Renal pelvis (tissue), 4 donors: Measurements from ENCODE around the gene MSI2. TPM values are rescaled to one million over a fixed set of nuclear protein-coding genes. Genes with fewer than 3 reads are reported as not detected.

Source experiments
- DNase-seq: peaks from one replicate; pipeline ENCODE4 v3.0.0-alpha.2; 2013
- polyA plus RNA-seq, 3 donors: library from polyadenylated mRNA; unstranded; fragments of 120-200 nt; gene quantifications; one replicate each; pipeline ENCODE4 v1.2.1, GENCODE V29; 2013; ENCODE audit not compliant: insufficient read length in 3 of 3

MSI2 gene
- polyA plus RNA-seq, 3 donors = 79.4 to 105 (median 95.5) TPM

- no peak for DNase-seq
Observed at GRCh38 chr17:57313097-57313835, 56.9 kb downstream of the MSI2 start.

DNA sequence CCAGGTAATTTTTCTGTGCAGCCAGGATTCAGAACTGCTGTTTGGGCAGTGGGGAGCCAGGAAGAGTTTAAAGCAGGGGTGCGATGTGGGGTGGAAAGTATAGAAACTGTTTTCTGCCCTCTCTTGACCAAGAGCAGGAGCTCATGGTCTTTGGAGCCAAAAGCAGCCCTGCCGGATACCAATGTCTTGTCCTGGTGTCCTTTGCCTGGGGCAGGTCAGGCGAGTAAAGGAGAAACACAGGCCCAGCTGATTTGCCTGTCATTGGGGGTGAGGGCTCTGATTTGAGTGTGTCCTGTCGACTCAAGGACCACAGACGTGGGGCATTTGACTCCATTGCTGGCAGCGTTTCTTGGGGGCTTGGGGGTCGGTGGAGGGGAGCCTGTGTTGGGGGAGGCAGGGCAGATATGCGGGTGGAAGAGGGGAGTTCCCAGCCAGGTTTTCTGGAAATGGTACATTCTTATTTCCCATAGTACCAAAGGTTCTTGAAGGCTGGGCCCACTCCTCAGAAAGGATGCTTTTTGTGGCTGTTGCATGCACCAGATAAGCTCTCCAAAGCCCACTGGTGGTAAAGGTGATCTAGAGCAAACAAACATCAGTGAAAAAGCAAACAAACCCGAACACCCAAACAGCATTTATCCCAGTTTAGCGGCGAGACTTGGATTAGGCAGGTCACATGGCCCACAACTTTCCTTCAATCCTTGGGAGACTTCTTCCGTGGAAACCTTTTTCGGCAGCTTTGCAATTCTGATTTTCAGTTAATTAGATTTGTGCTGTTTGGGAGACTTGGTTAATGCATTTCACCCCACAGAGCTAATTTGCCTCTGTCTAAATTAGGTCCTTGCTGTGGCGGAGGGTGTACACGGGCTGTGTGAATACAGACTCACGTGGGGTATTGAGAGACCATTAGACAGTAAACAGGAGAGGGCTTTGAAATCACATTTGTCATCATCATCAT lies 59.0 kb downstream of the MSI2 start:
- no peak for DNase-seq

- DNase-seq = no peak
Observed at GRCh38 chr17:57316361-57316760, 60.0 kb downstream of the MSI2 start.

- DNase-seq = no peak
Observed at GRCh38 chr17:57317079-57317478, 60.8 kb downstream of the MSI2 start.

GRCh38 chr17:57318913-57319312 lies 62.6 kb downstream of the MSI2 start:
- no peak for DNase-seq

DNA sequence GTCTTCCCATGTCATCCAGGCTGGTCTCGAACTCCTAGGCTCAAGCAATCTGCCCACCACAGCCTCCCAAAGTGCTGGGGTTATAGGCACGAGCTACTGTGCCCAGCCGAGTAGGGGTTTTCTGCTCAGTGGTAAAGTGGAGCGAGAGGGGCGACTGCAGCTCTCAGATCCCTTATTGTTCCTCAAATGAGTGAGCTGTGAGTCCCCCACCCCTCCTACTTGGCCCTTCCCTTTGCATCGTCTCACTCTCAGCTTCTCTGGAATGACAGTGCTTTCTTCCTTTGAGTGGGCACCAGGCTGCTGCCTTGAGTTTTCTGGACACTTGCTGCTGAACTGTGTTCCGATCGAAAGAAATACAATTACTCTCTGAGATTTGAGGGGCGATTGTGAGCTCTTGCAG lies 63.5 kb downstream of the MSI2 start:
- DNase-seq = no peak

DNA sequence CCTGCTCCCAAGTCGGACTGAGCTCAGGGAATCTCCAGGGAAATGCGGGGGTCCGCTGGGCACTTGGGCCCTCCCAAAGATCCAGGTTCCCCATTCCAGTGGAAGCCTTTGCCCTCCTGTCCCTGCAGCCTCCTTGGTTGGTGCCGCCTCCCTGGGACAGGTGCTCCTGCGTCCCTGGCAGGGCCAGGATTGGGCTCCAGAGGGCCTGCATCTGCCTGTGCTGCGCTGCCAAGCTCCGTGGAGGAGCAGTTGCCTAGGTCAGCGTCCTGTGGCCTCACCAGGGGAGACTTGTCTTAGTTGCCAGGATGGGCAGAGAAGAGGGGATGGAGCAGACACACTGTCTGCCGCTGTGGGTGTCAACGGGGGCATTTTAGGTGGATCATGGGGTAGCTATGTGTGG lies 67.1 kb downstream of the MSI2 start:
- no peak for DNase-seq

DNA sequence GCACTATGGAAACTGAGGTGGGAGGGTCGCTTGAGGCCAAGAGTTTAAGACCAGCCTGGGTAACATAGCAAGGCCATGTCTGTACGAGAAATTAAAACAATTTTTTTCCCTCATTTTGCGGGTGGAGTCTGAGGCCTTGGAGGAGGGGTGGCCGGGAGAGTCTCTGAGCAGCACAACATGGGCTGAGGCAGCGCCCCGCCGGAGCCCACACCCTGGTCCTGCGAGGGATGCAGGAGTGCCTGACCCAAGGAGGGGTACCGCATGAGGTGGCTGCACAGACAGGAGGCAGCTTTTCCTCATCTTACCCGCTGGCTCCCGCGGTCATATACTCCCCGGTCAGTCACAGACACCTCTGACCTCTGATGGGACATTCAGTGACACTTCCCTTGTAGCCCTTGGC lies 67.7 kb downstream of the MSI2 start:
- DNase-seq = no peak

GRCh38 chr17:57324631-57325030 lies 68.3 kb downstream of the MSI2 start:
- DNase-seq = no peak

DNA sequence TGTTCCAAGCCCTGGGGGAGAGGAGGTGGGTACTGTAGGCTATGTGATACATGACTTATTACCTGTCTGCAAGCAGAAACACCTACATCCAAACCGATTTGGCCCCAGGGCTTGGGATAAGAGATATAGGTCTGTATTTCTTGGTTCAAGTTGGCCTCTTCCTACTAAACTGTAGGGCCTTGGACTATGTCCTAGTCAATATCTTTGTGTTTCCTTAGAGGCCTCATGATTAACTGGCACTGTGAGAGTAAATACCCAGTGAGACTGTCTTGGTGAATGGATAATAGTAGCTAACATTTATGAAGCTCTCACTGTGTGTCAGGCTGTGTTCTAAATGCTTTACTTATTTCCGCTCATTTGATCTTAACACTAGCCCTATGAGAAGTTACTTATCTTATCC lies 70.0 kb downstream of the MSI2 start:
- DNase-seq = no peak

DNA sequence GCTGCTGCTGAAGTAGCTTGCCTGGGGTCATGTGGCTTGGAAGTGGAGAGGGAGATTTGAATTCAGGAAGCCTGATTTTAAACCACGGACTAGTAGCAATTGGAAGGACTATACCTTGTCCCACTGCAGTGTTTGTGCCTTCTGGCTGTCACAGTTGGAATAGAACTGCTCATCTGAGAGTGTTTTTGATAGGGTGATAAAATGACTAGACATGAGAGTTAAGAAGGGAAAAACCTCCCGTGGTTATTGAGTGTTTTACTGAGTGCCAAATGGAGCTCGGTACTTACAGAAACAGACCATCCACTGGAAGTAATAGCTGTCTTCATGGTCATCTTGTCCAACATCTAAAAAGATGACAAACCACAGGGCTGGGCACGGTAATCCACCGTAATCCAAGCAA lies 70.4 kb downstream of the MSI2 start:
- no peak for DNase-seq

- no peak for DNase-seq
Observed at GRCh38 chr17:57327176-57327970, 71.0 kb downstream of the MSI2 start.

DNA sequence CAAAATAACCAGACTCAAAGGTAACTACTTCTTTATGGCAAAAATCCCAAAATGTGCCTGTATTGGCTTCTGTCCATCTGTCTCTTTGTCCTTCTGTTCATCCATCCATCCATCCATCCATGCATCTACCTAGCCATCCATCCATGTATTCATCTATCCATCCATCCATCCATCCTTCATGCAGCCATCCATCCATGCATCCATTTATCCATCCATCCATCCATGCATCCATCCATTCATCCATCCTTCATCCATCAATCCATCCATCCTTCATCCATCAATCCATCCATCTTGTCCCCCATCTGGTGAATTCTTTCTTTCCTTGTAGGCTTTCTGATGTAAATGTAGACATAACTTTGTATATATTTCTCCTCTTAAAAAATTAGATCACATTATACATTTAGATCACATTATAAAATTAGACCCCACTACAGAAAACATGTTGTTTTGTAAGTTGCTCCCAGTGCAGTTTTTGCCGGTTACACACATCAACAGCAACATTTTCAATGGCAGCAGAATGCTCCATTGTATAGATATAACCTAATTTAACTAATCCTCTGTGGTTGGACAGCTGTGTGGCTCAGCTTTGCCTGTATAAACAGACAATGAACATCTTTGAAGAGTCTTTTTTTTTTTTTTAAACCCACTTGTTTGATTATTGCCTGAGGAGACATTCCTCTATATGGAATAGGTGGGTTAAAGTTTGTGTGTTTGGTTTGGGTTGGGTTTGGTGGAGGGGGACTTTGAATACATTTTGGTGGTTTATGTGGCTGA lies 72.0 kb downstream of the MSI2 start:
- no peak for DNase-seq

DNA sequence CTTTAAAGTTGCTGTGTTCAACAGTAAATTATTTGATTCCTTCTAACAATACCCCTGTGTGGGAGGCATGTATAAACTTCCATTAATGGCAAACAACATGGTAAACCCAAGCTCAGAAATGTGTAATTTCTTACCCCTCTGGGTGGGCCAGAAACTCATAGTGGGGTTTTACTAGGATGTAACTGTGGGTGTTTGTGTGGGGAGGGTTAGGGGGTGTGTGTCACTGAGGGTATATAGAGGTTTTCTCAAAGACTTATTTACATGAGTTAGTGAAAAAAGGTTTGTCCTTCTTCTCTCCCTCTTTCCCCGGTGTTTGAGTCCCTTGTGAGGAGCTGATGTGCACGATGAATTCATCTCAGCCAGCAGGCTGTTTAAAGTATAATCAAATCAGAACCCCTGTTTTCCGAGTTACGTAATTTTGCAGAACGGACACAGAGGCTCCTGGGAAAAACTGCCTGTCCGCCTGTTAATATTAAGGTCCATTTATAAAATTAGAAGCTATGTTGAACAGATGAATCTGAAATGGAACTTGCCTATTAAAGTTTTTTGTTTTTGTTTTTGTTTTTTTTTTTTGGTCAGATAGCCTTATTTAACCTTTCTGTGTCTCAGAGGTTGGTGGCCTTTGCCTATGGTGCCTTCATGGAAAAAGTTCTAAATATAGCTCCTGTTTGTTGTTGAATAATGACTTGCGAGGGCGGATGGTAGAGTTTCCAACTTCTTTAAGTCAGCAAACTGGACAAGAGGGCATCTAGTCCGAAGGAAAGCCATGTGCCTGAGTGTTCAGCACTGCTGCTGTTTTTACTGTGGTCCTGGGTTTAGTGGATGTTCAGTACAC lies 73.3 kb downstream of the MSI2 start:
- no peak for DNase-seq

- DNase-seq = no peak
Observed at GRCh38 chr17:57330587-57330986, 74.3 kb downstream of the MSI2 start.

GRCh38 chr17:57331423-57331822 lies 75.1 kb downstream of the MSI2 start:
- DNase-seq = no peak

DNA sequence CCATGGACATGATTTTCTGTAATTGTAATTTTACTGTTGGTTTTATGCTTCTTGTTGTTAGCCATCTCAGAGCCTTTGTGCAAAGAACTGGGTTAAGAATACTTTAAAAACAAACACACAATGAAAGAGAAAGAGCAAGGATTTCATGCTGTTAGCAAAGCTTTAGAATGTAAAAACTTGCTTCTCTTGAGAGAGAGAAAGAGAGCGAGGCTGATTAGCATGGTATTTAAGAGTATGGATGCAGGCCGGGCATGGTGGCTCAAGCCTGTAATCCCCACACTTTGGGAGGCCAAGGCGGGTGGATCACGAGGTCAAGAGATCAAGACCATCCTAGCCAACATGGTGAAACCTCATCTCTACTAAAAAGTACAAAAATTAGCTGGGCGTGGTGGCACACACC lies 76.2 kb downstream of the MSI2 start:
- DNase-seq = no peak

GRCh38 chr17:57335195-57335792 lies 79.0 kb downstream of the MSI2 start:
- no peak for DNase-seq

DNA sequence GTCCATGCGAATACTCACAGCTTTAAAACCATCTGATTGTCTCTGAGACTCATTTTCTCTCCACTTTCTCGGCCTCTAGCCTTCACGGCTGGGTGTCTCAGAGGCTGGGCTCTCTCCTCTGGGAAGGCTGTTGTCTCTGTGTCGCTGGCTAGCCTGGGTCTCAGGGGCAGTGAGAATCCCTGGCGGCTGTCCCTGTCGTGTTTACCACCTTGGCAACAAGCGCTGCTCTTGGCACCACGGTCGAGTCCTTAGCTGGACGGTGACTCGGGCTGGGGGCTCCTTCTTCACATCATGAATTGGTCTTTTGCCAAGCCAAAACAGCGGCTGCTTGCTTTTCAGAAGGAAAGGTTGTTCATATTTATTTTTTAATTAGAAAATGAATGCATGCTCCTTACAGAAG lies 81.1 kb downstream of the MSI2 start:
- DNase-seq = no peak

DNA sequence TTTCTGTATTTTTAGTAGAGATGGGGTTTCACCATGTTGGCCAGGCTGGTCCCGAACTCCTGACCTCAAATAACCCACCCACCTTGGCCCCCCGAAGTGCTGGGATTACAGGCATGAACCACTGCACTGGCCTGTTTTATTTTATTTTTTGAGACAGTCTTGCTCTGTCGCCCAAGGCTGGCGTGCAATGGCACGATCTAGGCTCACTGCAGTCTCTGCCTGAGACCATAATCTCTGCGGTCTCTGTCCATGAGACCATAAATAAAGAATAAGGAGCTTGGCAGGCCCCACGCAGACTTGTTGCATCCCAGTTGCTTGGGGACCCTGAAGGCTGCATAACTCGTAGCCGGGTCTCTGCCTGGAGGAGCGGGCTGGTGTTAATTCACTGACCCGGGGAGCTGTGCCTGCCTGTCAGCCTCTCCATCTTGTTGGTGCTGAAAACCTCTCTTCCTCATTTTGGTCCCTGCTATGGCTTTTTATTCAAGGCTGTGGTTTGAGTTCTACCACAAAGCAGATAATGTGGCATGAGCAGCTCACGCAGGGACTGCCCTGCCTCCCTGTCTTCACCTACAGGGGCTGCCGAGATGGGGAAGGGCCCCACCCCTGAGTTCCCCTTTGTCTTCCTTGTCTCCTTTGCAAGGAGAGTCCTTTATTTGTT lies 82.1 kb downstream of the MSI2 start:
- no peak for DNase-seq
